ENCODE measurements around the gene MIA.

DNA sequence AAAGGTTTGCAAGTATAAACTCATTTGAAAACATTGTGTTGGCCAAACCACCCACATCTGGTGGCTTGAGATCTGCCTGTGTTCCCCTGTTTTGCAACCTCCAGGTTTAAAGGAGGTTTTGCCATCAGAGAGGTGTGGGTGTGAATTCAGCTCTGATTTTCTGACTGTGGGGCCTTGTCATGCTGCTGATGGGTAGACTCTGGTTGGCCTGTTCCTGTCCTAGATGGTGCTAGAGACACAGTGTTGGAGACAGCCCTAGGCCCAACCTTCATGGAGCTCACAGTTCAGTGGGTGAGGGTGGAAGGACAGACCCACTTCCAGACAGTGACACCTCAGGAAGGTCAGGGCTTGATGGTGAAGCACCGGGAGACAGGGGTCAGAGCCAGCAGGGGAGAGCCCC is 10.2 kb downstream of the MIA start:
- no peak for TF ChIP-seq POLR2A (IDR thresholded peaks at IDR 0.05; ENCODE audit: low read length)
- TF ChIP-seq GATA1 (IDR thresholded peaks at IDR 0.05; ENCODE audit: low read depth, low read length): no peak

Measured in erythroblast (primary cell).